Neutrophil (primary cell): Measurements from ENCODE around the gene STRN3.
"Not testable (repeated sequence)": the region's sequence is repeated elsewhere in the genome, so short reads cannot be mapped to it uniquely, and the experiment has no call there.

Experiments used
- H3K27ac ChIP-seq: fragments of 200-600 bp; sonication (generic); 2 replicates; pipeline ENCODE4 v1.5.1; 2016; ENCODE audit warnings: mild to moderate bottlenecking, moderate library complexity
- H3K27me3 ChIP-seq: fragments of 200-600 bp; sonication (generic); 2 replicates; pipeline ENCODE4 v1.6.0; 2016; ENCODE audit warnings: mild to moderate bottlenecking
- H3K36me3 ChIP-seq: fragments of 200-600 bp; sonication (generic); 2 replicates; pipeline ENCODE4 v1.5.1; 2017
- H3K4me1 ChIP-seq, 2 experiments: fragments of 200-600 bp in 1 of 2; sonication (generic) in 1 of 2; 1 replicate in 1 of 2; 2 replicates in 1 of 2; pipeline versions ENCODE4 v1.5.1 to v1.6.1; 2013 to 2016; ENCODE audit warnings: low read depth in 1 of 2, low read length in 1 of 2, mild to moderate bottlenecking in 1 of 2, moderate library complexity in 1 of 2; ENCODE audit not compliant: control insufficient read depth in 1 of 2, insufficient read depth in 1 of 2
- H3K4me3 ChIP-seq, 2 experiments: fragments of 200-600 bp in 1 of 2; sonication (generic) in 1 of 2; 1 replicate in 1 of 2; 2 replicates in 1 of 2; pipeline ENCODE4 v1.5.1; 2013 to 2016; ENCODE audit warnings: low read depth in 1 of 2, low read length in 1 of 2, mild to moderate bottlenecking in 1 of 2, moderate library complexity in 1 of 2
- H3K9me3 ChIP-seq: fragments of 200-600 bp; sonication (generic); 2 replicates; pipeline ENCODE4 v1.5.1; 2016
- TF ChIP-seq, protein P1 (sequence below): fragments of 200-600 bp; sonication (generic); IDR thresholded peaks from 2 replicates; pipeline ENCODE4 v1.5.1; 2016; ENCODE audit warnings: antibody characterized with exemption

STRN3 gene

GRCh38 chr14:30957813-30958370, 68.3 kb downstream of the STRN3 start:
- Histone ChIP-seq H3K27ac (no peak overlapping the region), H3K9me3 (no peaks in the 10 kb centered on the region), H3K4me3 (no peak overlapping the region), H3K4me1 (no peaks in the 10 kb centered on the region), H3K27me3 (no peaks in the 10 kb centered on the region), H3K36me3 (peaks cover 26% of the 10 kb centered on the region)
- TF ChIP-seq, protein P1, sequence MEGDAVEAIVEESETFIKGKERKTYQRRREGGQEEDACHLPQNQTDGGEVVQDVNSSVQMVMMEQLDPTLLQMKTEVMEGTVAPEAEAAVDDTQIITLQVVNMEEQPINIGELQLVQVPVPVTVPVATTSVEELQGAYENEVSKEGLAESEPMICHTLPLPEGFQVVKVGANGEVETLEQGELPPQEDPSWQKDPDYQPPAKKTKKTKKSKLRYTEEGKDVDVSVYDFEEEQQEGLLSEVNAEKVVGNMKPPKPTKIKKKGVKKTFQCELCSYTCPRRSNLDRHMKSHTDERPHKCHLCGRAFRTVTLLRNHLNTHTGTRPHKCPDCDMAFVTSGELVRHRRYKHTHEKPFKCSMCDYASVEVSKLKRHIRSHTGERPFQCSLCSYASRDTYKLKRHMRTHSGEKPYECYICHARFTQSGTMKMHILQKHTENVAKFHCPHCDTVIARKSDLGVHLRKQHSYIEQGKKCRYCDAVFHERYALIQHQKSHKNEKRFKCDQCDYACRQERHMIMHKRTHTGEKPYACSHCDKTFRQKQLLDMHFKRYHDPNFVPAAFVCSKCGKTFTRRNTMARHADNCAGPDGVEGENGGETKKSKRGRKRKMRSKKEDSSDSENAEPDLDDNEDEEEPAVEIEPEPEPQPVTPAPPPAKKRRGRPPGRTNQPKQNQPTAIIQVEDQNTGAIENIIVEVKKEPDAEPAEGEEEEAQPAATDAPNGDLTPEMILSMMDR, result no peak

GRCh38 chr14:30949651-30950050, 76.5 kb downstream of the STRN3 start:
- peaks cover 62% of the 10 kb centered on the region for H3K36me3 ChIP-seq
- H3K4me3 ChIP-seq, result no peak overlapping the region
- H3K27ac ChIP-seq, result no peak overlapping the region
- H3K27me3 ChIP-seq, result no peaks in the 10 kb centered on the region
- H3K9me3 ChIP-seq, result no peaks in the 10 kb centered on the region
- no peaks in the 10 kb centered on the region for H3K4me1 ChIP-seq
- TF ChIP-seq, protein P1, result no peak

DNA sequence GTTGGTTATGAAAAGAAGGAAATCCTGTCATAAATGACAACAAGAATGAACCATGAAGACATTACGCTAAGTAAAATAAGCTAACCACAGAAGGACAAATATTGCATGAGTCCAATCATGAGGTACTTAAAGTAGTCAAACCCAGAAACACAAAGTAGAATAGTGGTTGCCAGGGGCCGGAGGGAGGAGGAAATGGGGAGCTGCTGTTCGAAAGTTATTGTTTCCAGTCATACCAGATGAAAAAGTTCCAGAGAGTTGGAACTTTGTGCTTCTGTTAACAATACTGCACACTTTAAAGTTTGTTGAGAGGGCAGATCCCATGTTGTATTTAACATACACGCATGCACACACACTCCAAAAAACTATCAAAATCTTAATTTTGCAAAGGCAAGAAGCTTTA, 82.5 kb downstream of the STRN3 start:
- Histone ChIP-seq H3K4me1 (no peaks in the 10 kb centered on the region), H3K4me3 (no peak overlapping the region), H3K27me3 (no peaks in the 10 kb centered on the region), H3K36me3 (peaks cover 44% of the 10 kb centered on the region), H3K27ac (no peak overlapping the region), H3K9me3 (no peaks in the 10 kb centered on the region)
- TF ChIP-seq, protein P1, result no peak

DNA sequence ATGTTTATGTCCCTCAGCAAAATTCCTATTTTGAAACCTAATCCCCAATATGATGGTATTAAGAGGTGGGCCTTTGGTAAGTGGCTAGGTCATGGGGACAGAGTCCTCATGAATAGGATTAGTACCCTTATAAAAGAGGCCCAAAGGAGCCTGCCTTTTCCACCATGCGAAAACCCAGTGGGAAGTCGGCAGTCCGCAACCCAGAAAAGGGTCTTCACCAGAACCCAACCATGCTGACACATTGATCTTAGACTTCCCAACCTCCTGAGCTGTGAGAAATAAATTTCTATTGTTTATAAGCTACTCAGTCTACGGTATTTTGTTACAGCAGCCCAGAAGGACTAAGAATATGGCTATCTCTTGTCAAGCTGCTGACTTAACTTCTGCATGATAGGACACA, 85.3 kb downstream of the STRN3 start:
- H3K27ac ChIP-seq, result no peak overlapping the region
- TF ChIP-seq, protein P1, result no peak
- no peaks in the 10 kb centered on the region for H3K27me3 ChIP-seq
- H3K4me3 ChIP-seq, result no peak overlapping the region
- H3K36me3 ChIP-seq, result peaks cover 36% of the 10 kb centered on the region
- no peaks in the 10 kb centered on the region for H3K4me1 ChIP-seq
- no peaks in the 10 kb centered on the region for H3K9me3 ChIP-seq

GRCh38 chr14:30938617-30939016, 87.6 kb downstream of the STRN3 start:
- Histone ChIP-seq H3K4me3 (no peak overlapping the region), H3K4me1 (no peaks in the 10 kb centered on the region), H3K27me3 (no peaks in the 10 kb centered on the region), H3K9me3 (no peaks in the 10 kb centered on the region), H3K27ac (no peak overlapping the region), H3K36me3 (peaks cover 38% of the 10 kb centered on the region)
- TF ChIP-seq, protein P1, result no peak

DNA sequence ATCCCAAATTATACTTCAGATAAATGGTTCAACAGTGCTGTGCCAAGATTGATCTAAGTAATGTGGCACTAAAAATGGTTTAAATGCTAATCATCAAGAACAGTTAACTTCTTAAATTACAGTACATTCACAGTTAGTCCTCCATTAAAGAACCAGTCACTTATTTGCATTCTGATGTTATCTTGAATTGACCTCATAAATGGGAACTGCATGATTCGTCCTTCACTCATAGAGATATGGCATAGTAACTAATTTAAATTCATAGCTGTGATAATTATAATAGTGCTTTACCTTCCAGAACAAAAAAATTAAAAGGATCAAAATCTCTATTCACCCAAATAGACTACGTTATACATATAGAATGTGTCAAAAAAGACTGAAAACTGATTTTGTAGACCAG, 90.7 kb downstream of the STRN3 start:
- H3K4me1 ChIP-seq, result no peaks in the 10 kb centered on the region
- H3K9me3 ChIP-seq, result no peaks in the 10 kb centered on the region
- H3K27me3 ChIP-seq, result no peaks in the 10 kb centered on the region
- H3K27ac ChIP-seq, result no peak overlapping the region
- no peak overlapping the region for H3K4me3 ChIP-seq
- H3K36me3 ChIP-seq, result peaks cover 35% of the 10 kb centered on the region
- TF ChIP-seq, protein P1, result no peak

DNA sequence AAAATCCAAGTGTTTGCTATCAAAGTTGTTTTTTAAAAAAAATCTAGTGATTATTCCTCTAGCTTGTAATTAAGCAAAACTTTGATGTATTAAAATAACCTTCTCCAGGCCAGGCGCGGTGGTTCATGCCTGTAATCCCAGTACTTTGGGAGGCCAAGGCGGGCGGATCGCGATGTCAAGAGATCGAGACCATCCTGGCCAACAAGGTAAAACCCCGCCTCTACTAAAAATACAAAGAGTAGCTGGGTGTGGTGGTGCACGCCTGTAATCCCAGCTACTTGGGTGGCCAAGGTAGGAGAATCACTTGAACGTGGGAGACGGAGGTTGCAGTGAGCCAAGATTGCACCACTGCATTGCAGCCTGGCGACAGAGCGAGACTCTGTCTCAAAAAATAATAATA, 92.2 kb downstream of the STRN3 start:
- H3K36me3 ChIP-seq, result peaks cover 35% of the 10 kb centered on the region
- H3K27me3 ChIP-seq, result not testable (repeated sequence)

More for the DNA sequence above, 92.2 kb downstream of the STRN3 start:
- not testable (repeated sequence) for H3K4me3 ChIP-seq, H3K27ac ChIP-seq, H3K4me1 ChIP-seq, H3K9me3 ChIP-seq
